Upper lobe of right lung (tissue), 1 donor: ENCODE results near the gene HOXA2. TPM values are rescaled to one million over a fixed set of nuclear protein-coding genes. Genes with fewer than 3 reads are reported as not detected.

Experiments used
- ATAC-seq: fragments of 200-7000 bp; cut with Tn5 transposase; one replicate; pipeline ENCODE4 v1.9.1; 2020; ENCODE audit warnings: mild to moderate bottlenecking, moderate library complexity
- DNase-seq: peaks from one replicate; pipeline ENCODE4 v3.0.0-alpha.2; 2020
- H3K27ac ChIP-seq: fragments of 200-600 bp; one replicate; pipeline ENCODE4 v1.8.0; 2022
- H3K27me3 ChIP-seq: fragments of 200-600 bp; one replicate; pipeline ENCODE4 v1.8.0; 2022; ENCODE audit warnings: mild to moderate bottlenecking
- H3K36me3 ChIP-seq: fragments of 200-600 bp; one replicate; pipeline ENCODE4 v1.8.0; 2022
- H3K4me1 ChIP-seq: fragments of 200-600 bp; one replicate; pipeline ENCODE4 v1.8.0; 2022
- H3K4me3 ChIP-seq: fragments of 200-600 bp; one replicate; pipeline ENCODE4 v1.8.0; 2022; ENCODE audit warnings: mild to moderate bottlenecking
- H3K9me3 ChIP-seq: fragments of 200-600 bp; one replicate; pipeline ENCODE4 v1.8.0; 2022
- intact Hi-C: fragments of 100-400 bp; cut with DNase I; formaldehyde crosslinking; loops from one replicate; pipeline ENCODE4 v1.11.0; 2022
- total RNA-seq: library from RNA; stranded (reverse); fragmentation: NEBNext Ultra II Directional; extraction: Animal tissue kit (Norgen Biotek cat#: 25700); gene quantifications from one replicate; pipeline ENCODE4 v1.2.1, GENCODE V29; 2021
- TF ChIP-seq, protein P1 (sequence below): fragments of 200-600 bp; IDR thresholded peaks from one replicate; pipeline ENCODE4 v1.8.0; 2022; ENCODE audit warnings: antibody characterized with exemption
- donor health status: DM: no; HTN: yes; CAD: no; lungs with severe emphysema.

Gene HOXA2
- total RNA-seq, 1 donor from 2014 or later = 2.1 TPM

DNA sequence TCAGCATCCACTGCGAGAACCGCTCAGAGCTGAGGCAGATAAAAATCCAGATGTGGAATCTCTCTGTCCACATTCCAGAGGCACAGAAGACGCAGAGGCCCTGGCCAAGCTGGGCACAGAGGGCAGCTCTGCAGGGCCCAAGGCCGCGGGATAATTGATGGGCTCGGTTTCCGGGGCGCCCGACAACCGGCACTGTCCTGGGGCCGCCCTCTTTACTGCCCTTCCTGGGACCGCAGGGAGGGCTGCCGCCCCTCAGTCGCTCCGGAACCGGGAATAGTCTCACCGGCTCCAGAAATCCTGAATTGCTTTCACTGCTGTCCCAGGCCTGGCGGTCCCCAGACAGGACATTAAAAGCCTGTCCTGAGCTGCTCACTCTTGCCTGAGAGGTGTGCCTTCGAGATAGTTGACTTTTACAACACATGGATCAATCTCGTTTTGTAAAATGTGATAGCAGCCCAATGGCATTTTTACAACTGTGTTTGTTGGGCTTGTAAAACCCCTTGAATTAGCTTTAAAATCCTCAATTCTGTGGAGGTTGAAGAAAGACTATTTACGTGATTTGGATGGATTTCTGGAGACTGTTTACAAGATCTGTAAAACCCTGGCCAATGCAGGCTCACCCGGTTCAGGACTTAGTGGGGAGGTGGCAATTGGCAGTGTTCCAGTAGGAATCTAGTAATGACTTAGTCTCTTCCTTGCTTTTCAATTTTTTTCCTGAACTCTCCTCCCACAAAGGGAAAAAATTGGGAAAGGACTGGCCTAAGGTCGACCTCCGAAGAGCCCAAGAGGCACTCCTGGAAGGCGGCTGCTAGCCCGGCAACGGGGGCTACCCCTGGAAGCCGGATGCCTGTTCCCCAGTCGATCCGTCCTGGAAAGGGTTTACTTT is 46.5 kb upstream of the HOXA2 start:
- peaks cover 85% of the 10 kb centered on the region for H3K27me3 ChIP-seq
- H3K4me1 ChIP-seq = peaks cover 15% of the 10 kb centered on the region
- ATAC-seq = no peak
- DNase-seq = no peak
- H3K27ac ChIP-seq = peak overlapping the region; percentile 88
- intact Hi-C loops = no loop called here
- peak overlapping the region; percentile 70 for H3K4me3 ChIP-seq
- TF ChIP-seq, protein P1, sequence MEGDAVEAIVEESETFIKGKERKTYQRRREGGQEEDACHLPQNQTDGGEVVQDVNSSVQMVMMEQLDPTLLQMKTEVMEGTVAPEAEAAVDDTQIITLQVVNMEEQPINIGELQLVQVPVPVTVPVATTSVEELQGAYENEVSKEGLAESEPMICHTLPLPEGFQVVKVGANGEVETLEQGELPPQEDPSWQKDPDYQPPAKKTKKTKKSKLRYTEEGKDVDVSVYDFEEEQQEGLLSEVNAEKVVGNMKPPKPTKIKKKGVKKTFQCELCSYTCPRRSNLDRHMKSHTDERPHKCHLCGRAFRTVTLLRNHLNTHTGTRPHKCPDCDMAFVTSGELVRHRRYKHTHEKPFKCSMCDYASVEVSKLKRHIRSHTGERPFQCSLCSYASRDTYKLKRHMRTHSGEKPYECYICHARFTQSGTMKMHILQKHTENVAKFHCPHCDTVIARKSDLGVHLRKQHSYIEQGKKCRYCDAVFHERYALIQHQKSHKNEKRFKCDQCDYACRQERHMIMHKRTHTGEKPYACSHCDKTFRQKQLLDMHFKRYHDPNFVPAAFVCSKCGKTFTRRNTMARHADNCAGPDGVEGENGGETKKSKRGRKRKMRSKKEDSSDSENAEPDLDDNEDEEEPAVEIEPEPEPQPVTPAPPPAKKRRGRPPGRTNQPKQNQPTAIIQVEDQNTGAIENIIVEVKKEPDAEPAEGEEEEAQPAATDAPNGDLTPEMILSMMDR = no peak
- no peaks in the 10 kb centered on the region for H3K9me3 ChIP-seq
- H3K36me3 ChIP-seq = no peaks in the 10 kb centered on the region

DNA sequence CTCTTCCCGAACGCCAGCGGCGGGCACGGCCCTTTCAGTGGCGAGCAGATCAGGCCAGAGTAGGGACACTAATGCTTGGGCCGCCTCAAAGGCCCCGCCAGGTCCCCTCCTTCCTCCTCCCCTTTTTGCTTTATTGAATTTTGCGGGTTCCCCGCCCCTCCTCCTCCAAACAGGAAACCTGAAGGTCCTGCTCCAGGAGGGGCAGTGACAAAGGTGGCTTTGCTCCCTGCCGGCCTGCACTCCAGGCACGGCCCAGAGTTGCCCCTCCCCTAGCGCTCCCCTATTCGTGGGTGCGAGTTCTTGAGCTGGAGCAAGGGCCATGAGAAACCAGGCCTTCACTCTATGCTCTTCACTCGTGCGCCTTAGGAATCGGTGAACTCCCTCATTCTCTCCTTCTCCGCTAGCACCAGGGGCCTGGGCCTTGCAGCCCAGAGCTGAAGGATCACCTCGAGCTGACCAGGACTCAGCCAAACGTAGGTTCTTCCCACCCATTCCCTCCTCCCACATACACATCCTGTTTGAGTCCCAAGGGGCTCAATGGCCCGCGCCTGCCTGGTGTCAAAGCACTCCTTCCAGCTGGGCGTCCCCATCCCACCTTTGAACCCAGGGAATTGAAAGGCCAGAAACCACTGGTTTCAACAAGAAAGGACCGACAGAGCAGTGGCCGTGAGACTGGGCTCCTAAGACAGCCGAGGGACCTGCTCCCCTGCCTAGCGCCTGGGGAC is 45.7 kb upstream of the HOXA2 start:
- H3K36me3 ChIP-seq = no peaks in the 10 kb centered on the region
- H3K4me1 ChIP-seq = peaks cover 15% of the 10 kb centered on the region
- ATAC-seq (no peak), DNase-seq (no peak)
- TF ChIP-seq, protein P1 = no peak
- H3K4me3 ChIP-seq = peak overlapping the region; percentile 70
- H3K9me3 ChIP-seq = no peaks in the 10 kb centered on the region
- H3K27me3 ChIP-seq = peaks cover 83% of the 10 kb centered on the region
- intact Hi-C loops = no loop called here
- H3K27ac ChIP-seq = peak overlapping the region; percentile 88

DNA sequence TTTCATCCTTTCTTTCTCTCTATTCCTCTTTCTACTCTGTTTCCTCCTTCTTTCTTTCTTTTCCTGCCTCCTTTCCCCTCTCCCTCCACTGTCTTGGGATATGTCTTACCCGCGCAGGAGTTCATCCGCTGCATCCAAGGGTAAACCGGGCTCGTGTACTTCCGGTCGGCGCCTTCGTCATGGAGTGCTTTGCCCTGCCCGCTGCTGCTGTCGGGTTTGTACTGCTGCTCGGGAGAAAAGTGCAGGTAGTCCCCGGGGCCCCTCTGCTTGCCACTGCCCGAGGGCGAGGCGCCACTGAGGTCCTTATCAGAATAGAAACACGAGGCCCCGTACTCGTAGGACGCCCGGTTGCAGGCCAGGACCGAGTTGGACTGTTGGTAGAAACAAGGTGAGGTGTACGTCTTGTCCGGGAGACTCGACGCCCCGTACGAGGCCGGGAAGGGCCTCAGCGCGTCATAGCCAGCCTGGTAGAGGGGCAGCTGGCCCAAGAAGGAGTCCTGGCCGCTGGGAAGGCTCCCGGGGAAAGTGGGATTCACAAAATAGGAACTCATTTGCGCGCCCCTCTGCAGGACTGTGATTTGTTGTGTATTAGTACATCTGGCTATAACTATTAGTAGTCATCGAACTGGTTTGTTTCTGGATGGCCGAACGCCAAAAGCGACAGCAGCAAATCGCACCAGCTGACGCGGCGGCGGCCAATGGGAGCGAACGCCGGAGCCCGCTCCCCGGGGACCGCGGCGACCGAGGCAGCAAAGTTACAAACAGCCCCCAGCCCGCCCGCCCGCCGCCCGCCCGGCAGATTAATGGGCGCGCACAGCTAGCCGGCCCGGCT is 44.9 kb upstream of the HOXA2 start, which contains the start of gene HOXA6:
TSS of gene HOXA6 (minus strand) at position 576 of the 832 bp plus-strand sequence. CDS start at position 551, 25 bp downstream.
- H3K4me3 ChIP-seq = peak within 1 kb of the TSS; percentile 70
- no peaks in the 10 kb centered on the region for H3K36me3 ChIP-seq
- TF ChIP-seq, protein P1 = no peak
- H3K9me3 ChIP-seq = no peaks in the 10 kb centered on the region
- peak within 1 kb of the TSS; percentile 88 for H3K27ac ChIP-seq
- ATAC-seq (no peak), DNase-seq (peak; percentile 67)
- H3K27me3 ChIP-seq = peaks cover 76% of the 10 kb centered on the region
- intact Hi-C loops = no loop called here
- peaks cover 15% of the 10 kb centered on the region for H3K4me1 ChIP-seq

DNA sequence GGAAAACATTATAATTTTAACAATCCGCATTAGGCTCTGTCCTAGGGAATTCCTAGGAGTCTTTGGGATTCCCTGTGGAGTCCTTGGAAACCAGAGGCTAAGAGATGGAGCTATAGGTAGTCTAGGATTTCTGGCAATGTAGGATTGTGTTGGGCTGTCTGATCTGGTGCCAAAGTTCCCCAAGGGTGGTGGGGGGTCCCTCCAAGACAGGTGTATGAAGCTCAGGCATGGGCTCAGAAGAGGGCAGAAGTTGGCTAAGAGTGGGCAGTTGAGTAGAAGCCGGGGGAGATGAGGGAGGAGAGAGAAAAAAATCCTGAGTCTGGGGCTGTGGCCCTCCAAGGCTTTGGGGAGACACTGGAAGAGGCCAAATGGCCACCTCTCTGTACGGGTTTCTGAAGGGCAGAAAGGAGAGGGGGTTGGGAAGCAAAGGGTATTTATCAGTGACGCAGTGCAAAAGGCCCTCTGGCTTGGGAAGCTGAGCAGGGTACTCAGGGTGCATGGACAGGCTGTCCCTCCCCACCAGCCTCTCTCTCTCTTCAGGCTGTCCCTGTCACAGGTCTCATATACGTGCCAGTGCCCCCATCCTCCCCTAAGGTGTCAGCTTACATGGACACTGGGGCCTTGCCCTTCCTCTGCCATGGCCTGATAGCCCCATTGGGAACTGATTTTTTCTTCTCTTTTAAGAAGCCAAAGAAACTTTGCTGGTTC is 44.2 kb upstream of the HOXA2 start:
- ATAC-seq (no peak), DNase-seq (no peak)
- Histone ChIP-seq H3K4me3 (peak overlapping the region; percentile 70), H3K36me3 (no peaks in the 10 kb centered on the region), H3K27ac (peak overlapping the region; percentile 88), H3K27me3 (peaks cover 68% of the 10 kb centered on the region), H3K9me3 (no peaks in the 10 kb centered on the region), H3K4me1 (peaks cover 15% of the 10 kb centered on the region)
- intact Hi-C loops = no loop called here
- TF ChIP-seq, protein P1 = no peak

DNA sequence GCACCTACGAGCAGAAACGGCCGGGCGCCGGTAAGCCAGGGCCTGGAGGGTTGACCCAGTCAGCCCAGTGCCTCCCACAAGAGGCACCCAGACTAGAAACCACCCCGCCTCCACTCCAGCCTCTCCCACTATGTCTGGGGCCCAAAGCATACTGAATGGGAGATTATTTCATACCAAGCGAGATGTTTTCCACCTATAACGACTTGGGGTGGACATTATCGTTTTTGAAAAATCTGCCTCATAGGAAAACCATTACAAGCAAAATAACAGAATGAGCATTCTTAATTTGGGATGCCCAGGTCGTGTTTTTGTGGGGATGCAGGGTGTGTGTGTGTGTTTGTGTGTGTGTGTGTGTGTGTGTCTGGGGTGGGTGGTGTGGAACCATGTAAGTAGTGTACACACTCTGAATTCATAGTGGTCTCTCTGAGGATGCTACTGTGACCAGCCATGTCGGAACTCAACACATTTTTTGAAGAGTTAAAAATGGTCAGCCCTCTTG is 43.5 kb upstream of the HOXA2 start:
- DNase-seq (no peak), ATAC-seq (no peak)
- Histone ChIP-seq H3K4me1 (peaks cover 10% of the 10 kb centered on the region), H3K27ac (peak overlapping the region; percentile 88), H3K36me3 (no peaks in the 10 kb centered on the region), H3K27me3 (peaks cover 61% of the 10 kb centered on the region), H3K4me3 (peak overlapping the region; percentile 70), H3K9me3 (no peaks in the 10 kb centered on the region)
- intact Hi-C loops = no loop called here
- TF ChIP-seq, protein P1 = no peak
